ENCODE measurements around the gene DLG1. TPM values are rescaled to one million over a fixed set of nuclear protein-coding genes. Genes with fewer than 3 reads are reported as not detected.

The DLG1 gene
- total RNA-seq, 4 donors from 2014 or later: 136 to 221 (median 172) TPM

DNA sequence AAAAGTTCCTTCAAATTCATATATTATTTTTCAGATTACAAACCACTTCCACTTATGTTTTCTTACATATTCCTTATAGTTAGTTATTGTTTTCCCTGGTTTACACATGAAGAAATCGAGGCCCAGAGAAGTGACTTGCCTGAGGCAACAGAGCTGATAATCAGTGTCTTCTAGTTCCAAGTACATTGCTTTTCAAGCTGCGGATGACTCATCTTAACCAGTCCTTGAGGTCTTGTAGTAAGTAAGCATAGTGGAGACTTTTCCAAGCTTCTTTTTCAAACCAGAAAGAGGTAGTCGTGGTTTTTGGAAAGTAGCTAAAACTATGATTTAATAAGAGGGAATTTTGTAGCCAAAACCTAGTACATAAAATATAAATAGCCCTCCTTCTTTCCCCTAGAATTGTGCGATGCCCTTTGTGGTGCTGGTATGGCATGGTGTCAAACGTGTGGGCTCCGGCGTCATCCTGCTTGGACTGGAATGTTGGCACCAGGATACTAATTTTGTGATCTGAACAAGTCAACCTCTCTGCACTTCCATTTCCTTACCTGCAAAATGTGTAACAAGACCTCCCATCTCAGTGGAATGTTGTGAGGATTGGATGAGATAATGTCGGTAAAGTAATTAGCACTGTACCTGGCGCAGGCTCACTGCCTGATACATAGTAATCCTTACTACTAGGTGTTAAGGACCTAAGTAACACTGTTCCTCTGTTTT lies 19.0 kb upstream of the DLG1 start:
- Histone ChIP-seq H3K9me3 (no peaks in the 10 kb centered on the region), H3K4me3 (no peak overlapping the region), H3K27me3 (no peaks in the 10 kb centered on the region), H3K4me1 (no peaks in the 10 kb centered on the region), H3K36me3 (no peaks in the 10 kb centered on the region), H3K27ac (no peak overlapping the region)
- TF ChIP-seq CTCF (IDR thresholded peaks at IDR 0.05): no peak
- TF ChIP-seq POLR2A (IDR thresholded peaks at IDR 0.05): no peak
- DNase-seq: no peak

- TF ChIP-seq POLR2A (IDR thresholded peaks at IDR 0.05) (no peak), CTCF (IDR thresholded peaks at IDR 0.05) (no peak)
- no peak for DNase-seq
- no peaks in the 10 kb centered on the region for H3K27me3 ChIP-seq
- H3K4me3 ChIP-seq: no peak overlapping the region
- H3K36me3 ChIP-seq: no peaks in the 10 kb centered on the region
- no peaks in the 10 kb centered on the region for H3K4me1 ChIP-seq
- no peaks in the 10 kb centered on the region for H3K9me3 ChIP-seq
- H3K27ac ChIP-seq: no peak overlapping the region
Measured at GRCh38 chr3:197312431-197312830, 14.0 kb upstream of the DLG1 start.

DNA sequence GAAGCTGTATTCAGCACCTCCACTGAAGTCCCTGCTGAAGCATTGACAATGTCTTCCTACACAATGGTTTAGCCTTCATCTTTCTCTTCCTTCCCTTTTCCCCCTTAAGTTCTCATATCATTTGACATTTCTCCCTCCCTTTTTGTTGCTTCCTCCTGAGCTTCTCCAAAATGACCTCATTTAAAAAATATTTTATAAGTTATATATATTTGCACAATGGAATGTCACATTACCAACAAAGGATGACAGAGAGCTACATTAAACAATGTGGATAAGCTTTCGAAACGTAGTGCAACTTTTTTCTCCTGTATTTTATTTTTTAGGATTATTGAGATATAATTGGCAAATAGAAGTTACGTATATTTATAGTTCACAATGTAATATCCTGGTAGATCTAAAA lies 13.2 kb upstream of the DLG1 start:
- no peaks in the 10 kb centered on the region for H3K36me3 ChIP-seq
- TF ChIP-seq POLR2A (IDR thresholded peaks at IDR 0.05) (no peak), CTCF (IDR thresholded peaks at IDR 0.05) (no peak)

DNA sequence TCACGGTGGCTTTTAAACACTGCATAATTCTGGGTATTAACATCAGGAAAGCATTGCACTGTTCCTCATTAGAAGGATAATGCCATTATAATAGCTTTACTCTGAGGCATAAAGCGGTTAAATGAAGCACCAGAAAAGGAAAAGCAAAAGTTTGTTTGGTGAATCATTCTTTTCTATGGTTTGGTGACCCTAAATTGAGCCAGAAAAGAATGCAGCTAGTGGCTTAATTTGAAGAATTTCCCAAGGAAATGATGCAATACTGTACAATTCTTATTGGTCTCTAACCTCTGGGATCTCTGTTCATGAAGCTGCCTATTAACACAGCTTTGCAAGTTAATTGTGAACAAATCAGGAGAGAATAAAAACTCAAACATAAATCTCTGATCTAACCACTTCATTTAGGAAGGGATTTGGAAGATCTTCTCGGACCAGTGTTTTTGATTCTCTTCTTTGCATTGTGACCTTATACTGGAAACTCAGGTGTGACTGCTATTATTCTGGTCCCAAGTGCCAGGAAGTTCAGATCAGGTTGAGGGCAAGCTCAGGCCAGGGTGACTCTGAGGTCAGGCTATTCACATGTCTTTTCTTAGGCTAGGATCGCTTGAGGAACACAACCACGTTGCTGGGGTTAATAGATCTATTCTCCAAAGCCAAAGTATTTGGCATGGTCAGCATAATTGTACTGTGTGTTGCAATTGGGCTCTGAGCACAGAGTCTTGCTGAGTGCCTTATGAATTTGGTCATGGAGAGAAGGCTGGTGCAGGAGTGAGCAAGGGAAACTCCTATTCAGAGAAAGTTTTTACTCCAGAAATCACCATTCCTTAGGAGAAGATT lies 11.3 kb upstream of the DLG1 start:
- Histone ChIP-seq H3K36me3 (no peaks in the 10 kb centered on the region), H3K27ac (peak overlapping the region in 1 of 4 donors; percentile 7), H3K4me3 (no peak overlapping the region), H3K9me3 (no peaks in the 10 kb centered on the region), H3K4me1 (no peaks in the 10 kb centered on the region), H3K27me3 (no peaks in the 10 kb centered on the region)
- TF ChIP-seq POLR2A (IDR thresholded peaks at IDR 0.05): no peak
- no peak for TF ChIP-seq CTCF (IDR thresholded peaks at IDR 0.05)
- no peak for DNase-seq

More for the DNA sequence above, 13.2 kb upstream of the DLG1 start:
- no peaks in the 10 kb centered on the region for H3K4me1 ChIP-seq
- no peaks in the 10 kb centered on the region for H3K9me3 ChIP-seq
- H3K4me3 ChIP-seq: no peak overlapping the region
- no peak overlapping the region for H3K27ac ChIP-seq
- DNase-seq: no peak
- no peaks in the 10 kb centered on the region for H3K27me3 ChIP-seq

GRCh38 chr3:197308591-197308990 lies 10.2 kb upstream of the DLG1 start:
- TF ChIP-seq CTCF (IDR thresholded peaks at IDR 0.05) (no peak), POLR2A (IDR thresholded peaks at IDR 0.05) (no peak)
- DNase-seq: no peak
- H3K36me3 ChIP-seq: no peaks in the 10 kb centered on the region
- H3K27ac ChIP-seq: peak overlapping the region in 1 of 4 donors; percentile 7
- H3K4me1 ChIP-seq: no peaks in the 10 kb centered on the region
- H3K4me3 ChIP-seq: no peak overlapping the region
- no peaks in the 10 kb centered on the region for H3K9me3 ChIP-seq
- no peaks in the 10 kb centered on the region for H3K27me3 ChIP-seq
